GM23248 (cell line): Measurements from ENCODE around the gene INS. TPM values are rescaled to one million over a fixed set of nuclear protein-coding genes. Genes with fewer than 3 reads are reported as not detected.

Source experiments
- DNase-seq: peaks from one replicate; pipeline ENCODE4 v3.0.0-alpha.2; 2015
- H2AFZ ChIP-seq: fragments of 200-600 bp; sonication (generic); 2 replicates; pipeline ENCODE4 v1.6.1; 2016; ENCODE audit warnings: antibody characterized with exemption
- H3F3A ChIP-seq: fragments of 200-600 bp; sonication (generic); 2 replicates; pipeline ENCODE4 v1.6.1; 2016; ENCODE audit warnings: mild to moderate bottlenecking, antibody characterized with exemption, mixed run types; ENCODE audit not compliant: insufficient read depth
- H3K27ac ChIP-seq: fragments of 200-600 bp; sonication (generic); 2 replicates; pipeline ENCODE4 v1.5.1; 2016; ENCODE audit warnings: mild to moderate bottlenecking
- H3K27me3 ChIP-seq: fragments of 200-600 bp; sonication (generic); replicated peaks from 2 replicates; pipeline ENCODE4 v1.6.1; 2016; ENCODE audit warnings: mild to moderate bottlenecking; ENCODE audit not compliant: insufficient read depth
- H3K36me3 ChIP-seq: fragments of 200-600 bp; sonication (generic); 2 replicates; pipeline ENCODE4 v1.6.1; 2016; ENCODE audit warnings: low read depth, mild to moderate bottlenecking
- H3K4me1 ChIP-seq: fragments of 200-600 bp; sonication (generic); 2 replicates; pipeline ENCODE4 v1.6.1; 2016; ENCODE audit warnings: mild to moderate bottlenecking; ENCODE audit not compliant: insufficient read depth
- H3K4me2 ChIP-seq: fragments of 200-600 bp; sonication (generic); one replicate; pipeline ENCODE4 v1.6.1; 2016; ENCODE audit warnings: mild to moderate bottlenecking; ENCODE audit not compliant: unreplicated experiment
- H3K4me3 ChIP-seq: fragments of 200-600 bp; sonication (generic); 2 replicates; pipeline ENCODE4 v1.5.1; 2016; ENCODE audit warnings: mild to moderate bottlenecking
- H3K79me2 ChIP-seq: fragments of 200-600 bp; sonication (generic); 2 replicates; pipeline ENCODE4 v1.6.1; 2016; ENCODE audit warnings: mild to moderate bottlenecking; ENCODE audit not compliant: insufficient read depth
- H3K9ac ChIP-seq: fragments of 200-600 bp; sonication (generic); 2 replicates; pipeline ENCODE4 v1.6.1; 2016; ENCODE audit warnings: mild to moderate bottlenecking
- H3K9me2 ChIP-seq: fragments of 200-600 bp; sonication (generic); 2 replicates; pipeline ENCODE4 v1.6.1; 2016; ENCODE audit warnings: mixed run types, mild to moderate bottlenecking, moderate library complexity; ENCODE audit not compliant: insufficient read depth
- H3K9me3 ChIP-seq: fragments of 200-600 bp; sonication (generic); one replicate; pipeline ENCODE4 v1.6.1; 2017; ENCODE audit warnings: low read depth
- H4K20me1 ChIP-seq: fragments of 200-600 bp; sonication (generic); 2 replicates; pipeline ENCODE4 v1.6.0; 2016; ENCODE audit not compliant: insufficient read depth
- EZH2 ChIP-seq: fragments of 200-600 bp; sonication (generic); IDR thresholded peaks from 2 replicates; pipeline ENCODE4 v1.6.1; 2018; ENCODE audit warnings: antibody characterized with exemption, mild to moderate bottlenecking; ENCODE audit not compliant: insufficient read depth, poor library complexity, severe bottlenecking
- EZH2phosphoT487 ChIP-seq: fragments of 200-600 bp; sonication (generic); IDR thresholded peaks from 2 replicates; pipeline ENCODE4 v1.6.1; 2018; ENCODE audit warnings: antibody characterized with exemption, moderate library complexity, mild to moderate bottlenecking, low read depth; ENCODE audit not compliant: insufficient read depth
- WGBS, 2 experiments: methylation state at CpG; one replicate each; pipeline ENCODE4 v1.1.6; 2015 to 2017; ENCODE audit warnings: low lambda C conversion rate in 2 of 2, low coverage in 1 of 2; ENCODE audit errors: missing lambda C conversion rate in 2 of 2; 5-methylcytosine and 5-hydroxymethylcytosine counted together
- in situ Hi-C: fragments of 300-500 bp; cut with MboI; formaldehyde crosslinking; loops from 2 replicates; pipeline ENCODE4 v1.15.0; 2020
- polyA plus RNA-seq: library from polyadenylated mRNA; unstranded; fragments of >200 nt; fragmentation: Nextera tagmentation; extraction: Ambion mirVana; gene quantifications from 2 replicates; pipeline ENCODE4 v1.2.1, GENCODE V29; 2016
- total RNA-seq: library from RNA; depleted of rRNA; stranded (reverse); fragments of >200 nt; shearing (Covaris generic); gene quantifications from 2 replicates; pipeline ENCODE4 v1.2.3, GENCODE V29; 2014

Gene INS
- total and polyA plus RNA-seq, 2 experiments from 2014 or later, result not detected

- no peaks in the 10 kb centered on the region for H3K36me3 ChIP-seq
- DNase-seq, result no peak
- H3K4me2 ChIP-seq, result no peak overlapping the region
- TF ChIP-seq EZH2phosphoT487 (no peak), EZH2 (no peak)
- no peaks in the 10 kb centered on the region for H3F3A ChIP-seq
- WGBS, 2 experiments, result 56 to 57% methylated on average over 9 to 12 of the region's 12 CpGs
- no peak overlapping the region for H2AFZ ChIP-seq
- H4K20me1 ChIP-seq, result no peaks in the 10 kb centered on the region
- H3K9ac ChIP-seq, result no peak overlapping the region
- no peaks in the 10 kb centered on the region for H3K9me2 ChIP-seq
- H3K27ac ChIP-seq, result no peak overlapping the region
- in situ Hi-C loops, result loop anchor here (25.0 kb wide), 2 partner anchors 301 to 451 kb away; partner anchors contain the start of gene LSP1
- H3K79me2 ChIP-seq, result no peaks in the 10 kb centered on the region
- H3K9me3 ChIP-seq, result no peaks in the 10 kb centered on the region
- no peak overlapping the region for H3K4me3 ChIP-seq
- peaks cover 8% of the 10 kb centered on the region; the same call in 1 of the 2 replicates for H3K27me3 ChIP-seq
- H3K4me1 ChIP-seq, result no peaks in the 10 kb centered on the region
Observed at GRCh38 chr11:2163428-2163978, 2.5 kb upstream of the INS start.

DNA sequence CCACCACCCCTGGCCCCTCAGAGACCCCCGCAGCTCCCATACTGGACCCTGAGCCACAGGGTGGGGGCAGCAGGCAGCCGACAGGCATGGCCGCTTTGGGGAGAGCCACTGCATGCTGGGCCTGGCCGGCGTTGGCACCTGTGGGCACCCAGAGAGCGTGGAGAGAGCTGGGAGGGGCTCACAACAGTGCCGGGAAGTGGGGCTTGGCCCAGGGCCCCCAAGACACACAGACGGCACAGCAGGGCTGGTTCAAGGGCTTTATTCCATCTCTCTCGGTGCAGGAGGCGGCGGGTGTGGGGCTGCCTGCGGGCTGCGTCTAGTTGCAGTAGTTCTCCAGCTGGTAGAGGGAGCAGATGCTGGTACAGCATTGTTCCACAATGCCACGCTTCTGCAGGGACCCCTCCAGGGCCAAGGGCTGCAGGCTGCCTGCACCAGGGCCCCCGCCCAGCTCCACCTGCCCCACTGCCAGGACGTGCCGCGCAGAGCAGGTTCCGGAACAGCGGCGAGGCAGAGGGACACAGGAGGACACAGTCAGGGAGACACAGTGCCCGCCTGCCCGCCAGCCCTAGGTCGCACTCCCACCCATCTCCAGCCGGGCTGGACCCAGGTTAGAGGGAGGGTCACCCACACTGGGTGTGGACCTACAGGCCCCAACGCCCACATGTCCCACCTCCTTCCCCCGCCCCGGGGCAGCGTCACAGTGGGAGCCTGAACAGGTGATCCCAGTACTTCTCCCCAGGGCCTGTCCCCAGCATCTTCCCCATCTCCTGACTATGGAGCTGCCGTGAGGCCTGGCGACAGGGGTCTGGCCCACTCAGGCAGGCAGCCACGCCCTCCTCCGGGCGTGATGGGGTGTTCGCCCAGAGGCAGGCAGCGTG is 1.2 kb downstream of the INS start:
- in situ Hi-C loops, result loop anchor here (25.0 kb wide), 2 partner anchors 297 to 447 kb away; partner anchors contain the start of gene LSP1
- 40 to 44% methylated on average over 32 to 35 of the region's 36 CpGs for WGBS, 2 experiments

DNA sequence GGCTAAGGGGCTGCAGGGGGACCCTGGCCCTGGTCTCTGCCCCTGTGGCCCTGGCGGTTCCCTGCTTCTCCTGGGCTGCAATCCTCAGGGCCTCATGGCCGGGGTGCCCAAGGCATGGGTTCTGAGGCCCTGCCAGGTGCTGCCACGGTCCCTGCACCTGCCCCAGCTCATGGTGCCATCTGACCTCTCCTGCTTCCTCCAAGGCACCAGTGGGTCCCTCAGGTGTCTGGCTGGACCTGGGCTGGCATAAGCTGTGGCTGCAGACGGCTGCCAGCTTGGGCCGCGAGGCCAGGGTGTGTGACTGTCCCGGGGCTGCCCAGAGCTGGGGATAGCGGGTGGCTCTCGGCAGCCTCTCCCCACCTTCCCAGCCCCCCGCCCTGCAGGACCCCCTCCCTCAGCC is 2.0 kb downstream of the INS start:
- Histone ChIP-seq H3K36me3 (no peaks in the 10 kb centered on the region), H3K4me1 (no peaks in the 10 kb centered on the region), H3K9me3 (no peaks in the 10 kb centered on the region), H3K4me2 (no peak overlapping the region), H3K9me2 (no peaks in the 10 kb centered on the region), H3K4me3 (no peak overlapping the region), H4K20me1 (no peaks in the 10 kb centered on the region), H2AFZ (no peak overlapping the region), H3K27ac (no peak overlapping the region), H3K9ac (no peak overlapping the region), H3F3A (no peaks in the 10 kb centered on the region), H3K79me2 (no peaks in the 10 kb centered on the region), H3K27me3 (no peaks in the 10 kb centered on the region)
- WGBS, 2 experiments, result 70 to 72% methylated on average over 3 to 10 of the region's 10 CpGs
- no peak for DNase-seq
- in situ Hi-C loops, result loop anchor here (25.0 kb wide), 2 partner anchors 297 to 447 kb away; partner anchors contain the start of gene LSP1
- no peak for TF ChIP-seq EZH2
- no peak for TF ChIP-seq EZH2phosphoT487

More for the DNA sequence above, 1.2 kb downstream of the INS start:
- Histone ChIP-seq H3K9me2 (no peaks in the 10 kb centered on the region), H3K79me2 (no peaks in the 10 kb centered on the region), H3K27me3 (no peaks in the 10 kb centered on the region), H3K9ac (no peak overlapping the region), H2AFZ (no peak overlapping the region), H4K20me1 (no peaks in the 10 kb centered on the region), H3K4me1 (no peaks in the 10 kb centered on the region), H3K9me3 (no peaks in the 10 kb centered on the region), H3K4me3 (no peak overlapping the region), H3K27ac (no peak overlapping the region), H3F3A (no peaks in the 10 kb centered on the region), H3K36me3 (no peaks in the 10 kb centered on the region), H3K4me2 (no peak overlapping the region)
- TF ChIP-seq EZH2 (no peak), EZH2phosphoT487 (no peak)
- no peak for DNase-seq

- H3K36me3 ChIP-seq, result no peaks in the 10 kb centered on the region
- H3K4me1 ChIP-seq, result no peaks in the 10 kb centered on the region
- no peaks in the 10 kb centered on the region for H3K9me2 ChIP-seq
- H3K9me3 ChIP-seq, result no peaks in the 10 kb centered on the region
- in situ Hi-C loops, result loop anchor here (25.0 kb wide), 2 partner anchors 296 to 446 kb away; partner anchors contain the start of gene LSP1
- no peak for DNase-seq
- no peak overlapping the region for H2AFZ ChIP-seq
- H3K4me3 ChIP-seq, result no peak overlapping the region
- H3K27ac ChIP-seq, result no peak overlapping the region
- no peaks in the 10 kb centered on the region for H3F3A ChIP-seq
- WGBS, 2 experiments, result 23 to 26% methylated on average over 11 to 13 of the region's 13 CpGs
- no peak overlapping the region for H3K4me2 ChIP-seq
- H3K27me3 ChIP-seq, result no peaks in the 10 kb centered on the region
- no peaks in the 10 kb centered on the region for H4K20me1 ChIP-seq
- H3K9ac ChIP-seq, result no peak overlapping the region
- H3K79me2 ChIP-seq, result no peaks in the 10 kb centered on the region
- TF ChIP-seq EZH2 (no peak), EZH2phosphoT487 (no peak)
Observed at GRCh38 chr11:2158296-2158737, 2.7 kb downstream of the INS start.
